ENCODE measurements around the gene RNASET2.

RNASET2 gene

GRCh38 chr6:166944666-166945256, 11.6 kb downstream of the RNASET2 start:
- DNase-seq, result no peak

GRCh38 chr6:166942393-166943168, 13.8 kb downstream of the RNASET2 start:
- no peak for DNase-seq

GRCh38 chr6:166940643-166941068, 15.7 kb downstream of the RNASET2 start:
- DNase-seq, result no peak

GRCh38 chr6:166939894-166940293, 16.5 kb downstream of the RNASET2 start:
- no peak for DNase-seq

GRCh38 chr6:166939345-166939744, 17.0 kb downstream of the RNASET2 start:
- no peak for DNase-seq

GRCh38 chr6:166938704-166939103, 17.6 kb downstream of the RNASET2 start:
- no peak for DNase-seq

- no peak for DNase-seq
These were observed 18.2 kb downstream of the RNASET2 start for GRCh38 chr6:166938150-166938549.

- DNase-seq, result no peak
These were observed 18.6 kb downstream of the RNASET2 start for GRCh38 chr6:166937746-166938145.

- DNase-seq, result no peak
These were observed 20.1 kb downstream of the RNASET2 start for GRCh38 chr6:166936079-166936787.

- no peak for DNase-seq
These were observed 21.0 kb downstream of the RNASET2 start for GRCh38 chr6:166935353-166935752.

GRCh38 chr6:166934174-166934573, 22.2 kb downstream of the RNASET2 start:
- no peak for DNase-seq

GRCh38 chr6:166933396-166933795, 23.0 kb downstream of the RNASET2 start:
- DNase-seq, result no peak

GRCh38 chr6:166932616-166933015, 23.7 kb downstream of the RNASET2 start:
- DNase-seq, result no peak

- DNase-seq, result no peak
These were observed 24.2 kb downstream of the RNASET2 start for GRCh38 chr6:166932116-166932515.

GRCh38 chr6:166931426-166931970, 24.9 kb downstream of the RNASET2 start:
- DNase-seq, result no peak

- no peak for DNase-seq
These were observed 25.9 kb downstream of the RNASET2 start for GRCh38 chr6:166930354-166930891.

GRCh38 chr6:166929542-166930189, 26.7 kb downstream of the RNASET2 start:
- no peak for DNase-seq

GRCh38 chr6:166928644-166929541, 27.5 kb downstream of the RNASET2 start:
- DNase-seq, result no peak

GRCh38 chr6:166927935-166928643, 28.3 kb downstream of the RNASET2 start:
- no peak for DNase-seq

- no peak for DNase-seq
These were observed 29.0 kb downstream of the RNASET2 start for GRCh38 chr6:166927240-166927934.
